OCI-LY1 (cell line): Measurements from ENCODE around the gene HPCAL4.

Experiments used
- CTCF ChIP-seq: fragments of 200-600 bp; sonication (generic), shearing (Covaris generic); IDR thresholded peaks from 2 replicates; pipeline ENCODE4 v1.5.1; 2017; ENCODE audit warnings: mild to moderate bottlenecking, antibody characterized with exemption, low read length, moderate library complexity, mixed read lengths
- EZH2 ChIP-seq: fragments of 200-600 bp; sonication (generic), shearing (Covaris generic); IDR thresholded peaks from 2 replicates; pipeline ENCODE4 v1.8.0; 2017; ENCODE audit warnings: borderline replicate concordance, mixed run types, mild to moderate bottlenecking, antibody characterized with exemption, low read length, moderate library complexity, mixed read lengths

GRCh38 chr1:39657402-39657801 lies 33.8 kb downstream of the HPCAL4 start:
- TF ChIP-seq CTCF (no peak), EZH2 (no peak)
